Colonic mucosa (tissue), 4 donors: ENCODE results near the gene PBX1. TPM values are rescaled to one million over a fixed set of nuclear protein-coding genes. Genes with fewer than 3 reads are reported as not detected.

ENCODE experiments used
- DNase-seq: peaks from one replicate; pipeline ENCODE4 v3.0.0-alpha.2; 2020
- H3K27ac ChIP-seq: fragments of 200-600 bp; one replicate; pipeline ENCODE4 v1.8.0; 2021
- H3K27me3 ChIP-seq: fragments of 200-600 bp; one replicate; pipeline ENCODE4 v1.8.0; 2021
- H3K36me3 ChIP-seq: fragments of 200-600 bp; one replicate; pipeline ENCODE4 v1.8.0; 2021
- H3K4me1 ChIP-seq: fragments of 200-600 bp; one replicate; pipeline ENCODE4 v1.8.0; 2021; ENCODE audit warnings: mild to moderate bottlenecking
- H3K4me3 ChIP-seq: fragments of 200-600 bp; one replicate; pipeline ENCODE4 v1.8.0; 2021
- H3K9ac ChIP-seq, 2 donors: one replicate each; pipeline ENCODE4 v1.7.0; 2013; ENCODE audit warnings: control low read depth in 2 of 2, low read depth in 2 of 2, low read length in 2 of 2
- H3K9me3 ChIP-seq: fragments of 200-600 bp; one replicate; pipeline ENCODE4 v1.8.0; 2021
- CTCF ChIP-seq: fragments of 200-600 bp; IDR thresholded peaks from one replicate; pipeline ENCODE4 v1.8.0; 2022; ENCODE audit warnings: antibody characterized with exemption, mild to moderate bottlenecking
- intact Hi-C: fragments of 100-400 bp; cut with DNase I; formaldehyde crosslinking; loops from one replicate; pipeline ENCODE4 v1.14.1; 2022
- total RNA-seq, 2 donors: library from RNA; stranded (reverse); fragmentation: NEBNext Ultra II Directional in 1 of 2; extraction: Animal tissue kit (Norgen Biotek cat#: 25700) in 1 of 2; gene quantifications; one replicate each; pipeline ENCODE4 v1.2.1, GENCODE V29; 2021
- donor health status: healthy.
- donor health status: DM: no; HTN: no; CAD: no.
- donor health status: DM: no; HTN: no; CAD: no.

Gene PBX1
- total RNA-seq, 2 donors from 2014 or later, result 27.2 to 53.7 TPM

GRCh38 chr1:164619006-164619784 lies 60.2 kb downstream of the PBX1 start:
- H3K27ac ChIP-seq, result no peak overlapping the region

GRCh38 chr1:164622068-164622845 lies 63.3 kb downstream of the PBX1 start:
- Histone ChIP-seq H3K9ac (no peak overlapping the region), H3K4me3 (no peak overlapping the region), H3K27ac (peak overlapping the region; percentile 63), H3K9me3 (no peaks in the 10 kb centered on the region), H3K27me3 (no peaks in the 10 kb centered on the region), H3K4me1 (peaks cover 16% of the 10 kb centered on the region), H3K36me3 (no peaks in the 10 kb centered on the region)
- intact Hi-C loops, result no loop called here
- DNase-seq, result no peak
- no peak for TF ChIP-seq CTCF

More at GRCh38 chr1:164619006-164619784, 60.2 kb downstream of the PBX1 start:
- no peak for DNase-seq
- no peak for TF ChIP-seq CTCF
- Histone ChIP-seq H3K36me3 (no peaks in the 10 kb centered on the region), H3K27me3 (no peaks in the 10 kb centered on the region), H3K4me3 (no peak overlapping the region), H3K9me3 (no peaks in the 10 kb centered on the region), H3K9ac (peak overlapping the region in 1 of 2 donors; percentile 36), H3K4me1 (peaks cover 16% of the 10 kb centered on the region)
- intact Hi-C loops, result loop anchor here (5.0 to 10.0 kb wide), 2 partner anchors 104 to 168 kb away; no protein-coding TSS in a partner anchor

DNA sequence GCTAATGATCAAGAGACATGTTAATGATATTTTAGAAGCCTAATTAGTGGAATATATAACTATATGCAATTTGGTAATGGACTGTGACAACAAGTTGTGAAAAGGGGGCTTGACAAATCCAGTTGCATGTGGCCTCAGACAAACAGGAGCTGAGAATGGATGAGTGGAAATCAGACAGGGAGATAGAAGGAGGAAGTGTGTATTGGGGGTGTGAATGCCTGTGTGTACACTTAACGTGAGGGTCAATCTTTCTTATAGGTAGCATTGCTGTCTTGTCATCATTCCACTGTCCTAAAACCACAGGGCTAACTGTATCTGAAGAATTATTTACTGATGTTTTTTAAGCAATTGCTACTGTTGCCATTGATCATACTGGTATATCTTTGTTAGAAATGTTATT lies 64.8 kb downstream of the PBX1 start:
- Histone ChIP-seq H3K27ac (peak overlapping the region; percentile 63), H3K36me3 (no peaks in the 10 kb centered on the region), H3K27me3 (no peaks in the 10 kb centered on the region), H3K9me3 (no peaks in the 10 kb centered on the region), H3K4me3 (no peak overlapping the region), H3K4me1 (peaks cover 12% of the 10 kb centered on the region), H3K9ac (peak overlapping the region in 1 of 2 donors; percentile 12)
- no peak for TF ChIP-seq CTCF
- no peak for DNase-seq
- intact Hi-C loops, result no loop called here

DNA sequence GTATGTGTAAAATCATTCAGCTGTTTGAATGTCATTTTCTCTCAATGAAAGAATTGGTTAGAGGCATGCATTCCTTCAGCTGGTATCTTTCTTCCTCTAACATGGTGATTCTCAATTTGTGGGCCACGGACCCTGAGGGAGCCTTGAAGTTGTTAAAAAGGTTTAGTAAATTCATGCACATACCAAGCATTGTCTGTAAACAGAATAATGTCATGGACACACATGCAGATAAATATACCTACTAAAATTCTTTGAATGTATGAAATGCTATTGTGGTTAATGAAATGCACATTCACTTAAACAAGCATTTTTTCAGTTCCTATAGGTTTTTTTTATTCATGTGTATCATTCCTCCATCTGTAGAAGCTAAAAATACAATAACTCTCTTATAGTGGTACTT lies 65.4 kb downstream of the PBX1 start:
- Histone ChIP-seq H3K27ac (no peak overlapping the region), H3K4me3 (no peak overlapping the region), H3K36me3 (no peaks in the 10 kb centered on the region), H3K9ac (no peak overlapping the region), H3K27me3 (no peaks in the 10 kb centered on the region), H3K4me1 (peaks cover 6% of the 10 kb centered on the region), H3K9me3 (no peaks in the 10 kb centered on the region)
- no peak for DNase-seq
- TF ChIP-seq CTCF, result no peak
- intact Hi-C loops, result no loop called here

DNA sequence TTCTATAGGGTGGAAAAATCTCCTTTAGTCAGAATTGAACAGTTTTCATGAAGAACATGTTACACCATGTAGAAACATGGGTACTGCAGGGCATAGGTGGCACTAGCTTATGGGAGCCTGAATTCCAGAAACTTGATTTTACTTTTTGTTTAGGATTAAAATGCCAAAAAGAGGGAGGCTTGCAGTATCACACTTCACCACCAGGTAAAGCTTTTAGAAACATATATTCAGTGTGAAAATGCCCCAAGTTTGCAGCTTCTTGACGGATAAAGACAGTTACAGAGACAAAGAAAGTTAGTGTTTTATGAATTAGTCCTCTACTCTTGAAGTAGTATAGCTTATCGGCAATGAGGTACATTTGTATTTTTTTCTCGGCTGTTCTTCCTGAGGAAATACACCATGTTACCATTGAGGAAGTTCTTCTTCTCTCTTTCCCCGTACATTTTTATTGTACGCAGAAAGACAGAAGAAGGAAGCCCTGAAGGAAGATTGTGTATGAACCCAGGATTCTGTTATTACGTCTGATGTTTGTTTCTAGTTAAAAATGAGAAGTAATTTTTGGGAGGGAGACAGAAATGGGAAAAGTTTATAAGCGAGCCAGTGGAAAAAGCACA lies 66.1 kb downstream of the PBX1 start:
- intact Hi-C loops, result no loop called here
- Histone ChIP-seq H3K27ac (no peak overlapping the region), H3K4me1 (peaks cover 5% of the 10 kb centered on the region)

More for the DNA sequence above, 66.1 kb downstream of the PBX1 start:
- H3K4me3 ChIP-seq, result no peak overlapping the region
- no peaks in the 10 kb centered on the region for H3K9me3 ChIP-seq
- DNase-seq, result no peak
- H3K36me3 ChIP-seq, result no peaks in the 10 kb centered on the region
- no peak for TF ChIP-seq CTCF
- no peak overlapping the region for H3K9ac ChIP-seq
- H3K27me3 ChIP-seq, result no peaks in the 10 kb centered on the region
